Fibroblast of villous mesenchyme (primary cell): ENCODE measurements around the gene HSD17B14. TPM values are rescaled to one million over a fixed set of nuclear protein-coding genes. Genes with fewer than 3 reads are reported as not detected.

Experiments
- DNase-seq: peaks from one replicate; pipeline ENCODE4 v3.0.0-alpha.2; 2010; ENCODE audit warnings: low read depth
- H3K4me3 ChIP-seq: 2 replicates; pipeline ENCODE4 v1.5.1; 2011; ENCODE audit warnings: low read depth, mild to moderate bottlenecking, low read length
- total RNA-seq: library from RNA; depleted of rRNA; stranded (reverse); fragments of >200 nt; gene quantifications from 2 replicates; pipeline ENCODE4 v1.2.3, GENCODE V29; 2012
- TF ChIP-seq, protein P1 (sequence below): IDR thresholded peaks from 2 replicates; pipeline ENCODE4 v1.5.1; 2012; ENCODE audit warnings: low read depth, mild to moderate bottlenecking, low read length; ENCODE audit not compliant: insufficient read depth

The HSD17B14 gene
- total RNA-seq, 1 donor, result 13.8 TPM

DNA sequence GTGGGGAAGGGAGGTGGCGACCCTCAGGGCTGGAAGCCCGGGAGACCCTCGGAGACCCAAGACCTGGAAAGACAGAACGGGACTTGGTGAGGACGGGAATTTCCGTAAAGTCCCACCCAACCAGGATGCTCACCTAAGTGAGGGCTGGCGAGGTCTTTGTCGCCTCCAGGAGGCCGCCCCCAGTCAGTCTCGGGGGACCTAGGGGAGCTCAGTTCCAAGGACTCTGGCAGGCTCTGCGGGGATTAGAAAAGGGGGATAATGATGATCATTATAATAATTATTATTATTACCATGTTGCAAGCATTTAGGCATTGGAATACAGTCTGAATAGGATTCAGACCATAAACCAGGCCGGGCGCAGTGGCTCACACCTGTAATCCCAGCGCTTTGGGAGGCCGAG lies 9.1 kb upstream of the HSD17B14 start:
- no peak for DNase-seq
- TF ChIP-seq, protein P1, sequence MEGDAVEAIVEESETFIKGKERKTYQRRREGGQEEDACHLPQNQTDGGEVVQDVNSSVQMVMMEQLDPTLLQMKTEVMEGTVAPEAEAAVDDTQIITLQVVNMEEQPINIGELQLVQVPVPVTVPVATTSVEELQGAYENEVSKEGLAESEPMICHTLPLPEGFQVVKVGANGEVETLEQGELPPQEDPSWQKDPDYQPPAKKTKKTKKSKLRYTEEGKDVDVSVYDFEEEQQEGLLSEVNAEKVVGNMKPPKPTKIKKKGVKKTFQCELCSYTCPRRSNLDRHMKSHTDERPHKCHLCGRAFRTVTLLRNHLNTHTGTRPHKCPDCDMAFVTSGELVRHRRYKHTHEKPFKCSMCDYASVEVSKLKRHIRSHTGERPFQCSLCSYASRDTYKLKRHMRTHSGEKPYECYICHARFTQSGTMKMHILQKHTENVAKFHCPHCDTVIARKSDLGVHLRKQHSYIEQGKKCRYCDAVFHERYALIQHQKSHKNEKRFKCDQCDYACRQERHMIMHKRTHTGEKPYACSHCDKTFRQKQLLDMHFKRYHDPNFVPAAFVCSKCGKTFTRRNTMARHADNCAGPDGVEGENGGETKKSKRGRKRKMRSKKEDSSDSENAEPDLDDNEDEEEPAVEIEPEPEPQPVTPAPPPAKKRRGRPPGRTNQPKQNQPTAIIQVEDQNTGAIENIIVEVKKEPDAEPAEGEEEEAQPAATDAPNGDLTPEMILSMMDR, result no peak
- no peak overlapping the region for H3K4me3 ChIP-seq

GRCh38 chr19:48844472-48844871 lies 8.2 kb upstream of the HSD17B14 start:
- DNase-seq, result peak; percentile 71
- H3K4me3 ChIP-seq, result no peak overlapping the region
- TF ChIP-seq, protein P1, result peak; percentile 28

DNA sequence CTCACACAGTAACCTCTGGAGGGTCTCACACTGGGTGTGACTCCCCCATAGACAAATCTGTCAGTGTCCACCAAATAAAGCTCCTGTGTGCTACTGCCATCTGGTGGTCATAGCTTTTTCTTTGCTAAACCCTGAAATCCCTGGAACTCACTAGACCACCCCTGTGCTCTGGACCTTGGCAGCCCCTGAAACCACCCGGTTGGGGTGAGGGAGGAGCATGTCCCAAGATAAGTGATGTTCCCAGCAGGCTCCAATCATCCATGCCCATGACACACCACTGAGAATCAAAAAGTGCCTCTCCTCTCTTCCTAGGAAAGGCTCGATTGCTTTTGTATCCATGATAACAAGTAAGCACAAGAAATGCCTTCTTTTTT lies 6.5 kb upstream of the HSD17B14 start:
- DNase-seq, result peak; percentile 60
- H3K4me3 ChIP-seq, result no peak overlapping the region
- TF ChIP-seq, protein P1, result peak; percentile 76

- no peak overlapping the region for H3K4me3 ChIP-seq
- TF ChIP-seq, protein P1, result no peak
- DNase-seq, result no peak
Observed at GRCh38 chr19:48841571-48841970, 5.3 kb upstream of the HSD17B14 start.

- H3K4me3 ChIP-seq, result no peak overlapping the region
- no peak for DNase-seq
- TF ChIP-seq, protein P1, result no peak
Observed at GRCh38 chr19:48841047-48841446, 4.8 kb upstream of the HSD17B14 start.

DNA sequence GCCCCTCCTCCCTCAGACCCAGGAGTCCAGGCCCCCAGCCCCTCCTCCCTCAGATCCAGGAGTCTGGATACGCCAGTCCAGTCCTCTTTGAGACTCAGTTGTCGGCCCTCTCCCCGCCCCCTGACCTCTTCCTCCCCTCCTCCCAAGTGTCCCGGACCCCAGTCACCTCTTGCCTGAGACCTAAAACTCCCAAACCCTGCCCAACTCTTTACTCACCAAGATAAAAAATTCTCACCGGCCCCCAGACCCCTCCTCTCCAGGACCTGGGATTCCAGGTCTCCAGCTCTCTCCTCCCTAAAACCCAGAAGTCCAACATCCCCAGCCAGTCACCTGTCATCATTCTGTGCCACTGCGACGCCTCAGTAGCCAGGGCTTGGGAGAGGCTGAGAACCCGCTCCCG lies 1.4 kb upstream of the HSD17B14 start:
- DNase-seq, result no peak
- no peak overlapping the region for H3K4me3 ChIP-seq
- TF ChIP-seq, protein P1, result no peak

GRCh38 chr19:48837051-48837524 lies 797 bp upstream of the HSD17B14 start:
- peak; percentile 87 for DNase-seq
- peak overlapping the region; percentile 64 for H3K4me3 ChIP-seq
- TF ChIP-seq, protein P1, result no peak
